T47D (cell line): ENCODE data around the gene URI1.
A peak's percentile ranks its signal among the peaks of the same experiment; 100 is the strongest.
"Not testable (repeated sequence)": the region's sequence is repeated elsewhere in the genome, so short reads cannot be mapped to it uniquely, and the experiment has no call there.

Experiments used
- DNase-seq, 2 experiments: peaks; one replicate each; pipeline versions ENCODE4 v3.0.0 to v3.0.0-alpha.2; 2011 to 2012; ENCODE audit warnings: low read depth in 1 of 2, low spot score in 1 of 2
- JUND ChIP-seq: IDR thresholded peaks from 2 replicates; pipeline ENCODE4 v1.6.1; 2012; ENCODE audit warnings: low read depth
- in situ Hi-C: cut with HindIII; loops from 2 replicates; pipeline ENCODE4 v1.10.0; 2016; ENCODE audit warnings: low sequenced_read_pairs, low pct_unique_long_range_greater_than_20kb

The URI1 gene, protein sequence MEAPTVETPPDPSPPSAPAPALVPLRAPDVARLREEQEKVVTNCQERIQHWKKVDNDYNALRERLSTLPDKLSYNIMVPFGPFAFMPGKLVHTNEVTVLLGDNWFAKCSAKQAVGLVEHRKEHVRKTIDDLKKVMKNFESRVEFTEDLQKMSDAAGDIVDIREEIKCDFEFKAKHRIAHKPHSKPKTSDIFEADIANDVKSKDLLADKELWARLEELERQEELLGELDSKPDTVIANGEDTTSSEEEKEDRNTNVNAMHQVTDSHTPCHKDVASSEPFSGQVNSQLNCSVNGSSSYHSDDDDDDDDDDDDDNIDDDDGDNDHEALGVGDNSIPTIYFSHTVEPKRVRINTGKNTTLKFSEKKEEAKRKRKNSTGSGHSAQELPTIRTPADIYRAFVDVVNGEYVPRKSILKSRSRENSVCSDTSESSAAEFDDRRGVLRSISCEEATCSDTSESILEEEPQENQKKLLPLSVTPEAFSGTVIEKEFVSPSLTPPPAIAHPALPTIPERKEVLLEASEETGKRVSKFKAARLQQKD

DNA sequence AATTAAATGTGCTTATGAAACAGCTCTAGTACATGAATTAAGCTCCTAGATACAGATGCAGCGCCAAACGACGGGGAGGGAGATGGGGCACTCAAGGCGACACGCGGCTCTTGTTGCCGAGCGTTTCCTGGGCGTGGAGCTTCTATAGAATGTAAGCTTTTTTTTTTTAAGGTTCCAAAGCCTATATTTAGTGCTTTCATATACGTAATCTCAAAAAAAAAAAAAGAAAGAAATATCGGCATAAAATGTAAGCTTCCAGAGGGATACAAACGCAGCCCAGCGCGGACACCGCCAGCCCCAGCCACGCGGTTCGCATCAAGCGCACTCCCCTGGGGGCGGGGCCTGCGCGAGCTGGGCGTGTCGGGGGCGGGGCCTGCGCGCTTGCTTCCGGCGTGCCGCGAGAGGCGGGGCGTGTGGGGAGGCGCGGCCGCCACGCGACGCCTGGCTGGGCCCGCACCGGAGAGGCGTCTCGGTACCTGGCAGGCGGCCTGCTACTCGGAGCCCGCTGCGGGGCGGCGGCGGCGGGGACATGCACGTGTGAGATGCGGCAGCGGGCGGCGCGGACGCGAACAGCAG is at the start of gene URI1:
Gene URI1 (plus strand): TSS at position 412 of the 576 bp plus-strand sequence. CDS start 309 bp downstream, outside the sequence.
- no peak for TF ChIP-seq JUND
- in situ Hi-C loops = no loop called here
- DNase-seq = peak; percentile 74 to 87

DNA sequence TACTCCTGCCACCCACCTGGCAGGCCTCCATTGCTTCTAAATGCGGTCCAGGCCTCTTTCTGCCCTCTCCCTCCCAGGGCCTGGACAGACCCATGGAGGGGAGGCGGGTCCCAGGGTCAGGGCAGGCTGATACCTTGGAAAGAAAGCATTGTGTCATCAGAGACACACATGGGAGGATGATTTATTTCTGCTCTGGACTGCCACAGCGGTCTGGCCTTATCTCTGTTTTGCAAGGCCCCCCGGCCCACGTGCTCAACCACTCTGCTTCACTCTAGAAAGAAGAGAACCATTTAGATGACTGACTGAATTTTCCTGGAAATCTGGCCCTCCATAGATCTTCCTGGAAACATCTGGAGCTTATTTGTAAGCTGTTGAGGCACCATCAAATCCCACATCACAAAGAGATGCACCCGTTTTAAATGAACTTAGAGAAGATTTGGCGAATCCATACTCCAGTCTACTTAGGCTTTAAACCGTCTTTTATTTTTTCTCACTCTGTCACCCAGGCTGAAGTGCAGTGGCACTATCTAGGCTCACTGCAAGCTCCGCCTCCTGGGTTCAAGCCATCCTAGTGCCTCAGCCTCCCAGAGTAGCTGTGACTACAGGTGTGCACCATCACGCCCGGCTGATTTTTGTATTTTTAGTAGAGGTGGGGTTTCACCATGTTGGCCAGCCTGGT is 48.3 kb upstream of the URI1 start:
- no peak for TF ChIP-seq JUND
- no peak for DNase-seq
- in situ Hi-C loops = no loop called here

DNA sequence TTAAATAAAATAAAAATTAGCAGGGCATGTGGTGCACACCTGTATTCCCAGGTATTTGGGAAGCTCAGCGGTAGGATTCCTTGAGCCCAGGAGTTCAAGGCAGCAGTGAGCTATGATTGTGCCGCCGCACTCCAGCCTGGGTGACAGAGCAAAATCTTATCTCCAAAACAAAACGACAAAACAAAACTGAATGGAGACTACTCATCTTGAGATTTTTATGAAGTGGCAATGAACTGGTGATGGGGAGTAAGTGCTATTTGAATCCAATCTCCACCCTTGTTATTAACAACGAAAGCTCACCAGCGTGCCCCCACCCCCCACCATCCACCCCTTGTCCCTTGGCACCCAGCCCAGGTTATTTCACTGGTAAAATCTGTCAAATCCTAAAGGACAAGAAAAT is 45.2 kb upstream of the URI1 start:
- no peak for DNase-seq
- no peak for TF ChIP-seq JUND
- in situ Hi-C loops = no loop called here

DNA sequence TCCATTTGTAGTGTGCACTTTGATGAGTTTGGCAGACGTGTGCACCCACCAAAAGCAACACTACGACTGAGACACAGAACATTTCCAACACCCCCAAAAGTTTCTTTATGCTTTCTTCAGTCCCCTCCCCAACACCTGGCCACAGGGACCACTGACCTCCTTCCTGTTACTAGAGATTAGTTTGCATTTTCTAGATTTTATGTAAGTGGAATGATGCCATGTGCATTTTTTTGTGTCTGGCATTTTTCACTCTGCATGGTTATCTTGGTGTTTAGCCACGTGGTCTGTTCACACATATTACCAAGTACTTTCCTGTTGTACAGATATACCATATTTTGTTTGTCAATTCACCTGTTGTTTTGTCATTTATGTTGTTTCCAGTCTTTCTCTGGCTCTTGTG is 44.6 kb upstream of the URI1 start:
- DNase-seq = no peak
- in situ Hi-C loops = no loop called here
- no peak for TF ChIP-seq JUND

DNA sequence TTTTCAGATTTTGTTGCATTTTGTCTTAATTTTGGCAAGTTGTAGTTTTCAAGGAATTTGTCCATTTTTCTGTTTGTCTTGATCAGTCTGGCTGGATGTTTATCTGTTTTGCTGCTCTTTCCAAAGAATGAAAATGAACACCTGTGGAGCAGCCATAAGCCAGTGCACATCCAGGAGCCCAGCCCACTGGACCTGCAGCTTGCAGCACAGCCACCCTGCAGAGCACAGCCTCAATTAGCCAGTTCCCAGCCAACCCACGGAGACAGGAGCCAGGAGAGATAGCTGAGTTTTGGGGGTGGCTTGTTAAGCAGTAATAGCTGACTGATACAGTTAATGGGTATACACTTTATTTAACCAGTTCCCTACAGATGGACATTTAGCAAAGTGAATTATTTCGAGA is 38.0 kb upstream of the URI1 start:
- no peak for DNase-seq
- TF ChIP-seq JUND = no peak
- in situ Hi-C loops = no loop called here

DNA sequence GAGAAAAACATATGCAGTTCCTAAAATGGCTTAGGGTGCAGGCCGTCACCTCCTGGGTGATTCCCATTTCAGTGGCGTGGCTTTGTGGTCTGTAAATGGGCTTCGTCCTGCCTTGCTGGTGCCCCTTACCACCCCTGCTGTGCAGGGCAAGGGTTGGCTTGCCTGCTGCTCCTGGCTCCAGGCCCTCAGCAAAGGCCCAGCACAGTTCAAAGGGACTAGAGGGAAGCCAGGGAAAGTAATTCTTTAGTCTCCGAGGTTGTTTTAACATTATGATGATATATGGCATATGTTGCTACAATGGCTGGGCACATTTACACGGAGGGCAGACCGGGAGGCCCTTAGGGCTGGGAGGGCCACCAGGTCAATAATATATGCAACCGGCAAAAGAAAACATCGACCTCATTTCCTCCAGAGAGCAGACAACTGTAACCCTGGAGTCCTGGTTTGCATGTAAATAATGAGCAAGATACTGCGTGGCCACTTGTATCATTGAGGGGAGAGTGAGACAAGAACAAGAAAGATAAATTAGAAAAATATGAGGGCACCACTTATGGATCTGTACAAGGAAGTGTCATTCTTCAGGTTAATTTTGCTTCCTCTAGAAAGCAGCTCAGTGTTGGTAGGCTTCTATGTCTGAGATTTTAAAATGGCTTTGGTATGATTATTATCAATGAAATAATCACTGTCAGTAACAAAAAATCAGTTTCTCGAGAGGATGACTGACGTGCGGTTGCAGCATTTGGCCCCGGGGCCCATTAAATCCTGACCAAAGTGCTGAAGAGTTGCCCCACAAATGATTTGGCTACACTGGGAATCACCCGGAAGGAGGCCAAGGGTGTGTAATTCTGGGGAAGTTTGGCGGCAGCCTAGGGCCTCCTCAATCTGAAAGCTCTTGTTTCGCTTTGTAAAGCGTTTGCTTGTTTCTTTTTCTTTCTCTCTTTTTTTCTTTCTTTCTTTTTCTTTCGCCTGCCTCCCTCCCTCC is 32.8 kb upstream of the URI1 start:
- no peak for DNase-seq
- in situ Hi-C loops = no loop called here
- TF ChIP-seq JUND = no peak

DNA sequence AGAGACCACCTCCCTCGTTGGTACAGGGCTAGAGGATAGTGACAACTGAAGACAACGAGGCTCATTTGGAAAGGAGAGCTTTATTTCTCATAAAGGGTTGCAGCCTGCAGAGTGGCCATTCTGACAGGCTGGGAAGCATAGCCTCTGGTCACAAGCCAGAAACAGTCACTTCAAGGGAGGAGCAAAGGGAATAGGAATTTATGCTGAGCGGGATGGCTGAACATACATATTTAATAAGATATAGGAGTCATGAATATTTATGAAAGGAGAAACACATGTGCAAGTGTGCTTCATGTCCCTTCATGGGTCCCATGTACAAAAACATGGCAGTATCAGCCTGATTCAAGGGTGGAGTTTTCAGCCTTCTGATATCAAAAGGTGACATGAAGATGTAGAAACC is 27.1 kb upstream of the URI1 start:
- no peak for TF ChIP-seq JUND
- no peak for DNase-seq
- in situ Hi-C loops = no loop called here

DNA sequence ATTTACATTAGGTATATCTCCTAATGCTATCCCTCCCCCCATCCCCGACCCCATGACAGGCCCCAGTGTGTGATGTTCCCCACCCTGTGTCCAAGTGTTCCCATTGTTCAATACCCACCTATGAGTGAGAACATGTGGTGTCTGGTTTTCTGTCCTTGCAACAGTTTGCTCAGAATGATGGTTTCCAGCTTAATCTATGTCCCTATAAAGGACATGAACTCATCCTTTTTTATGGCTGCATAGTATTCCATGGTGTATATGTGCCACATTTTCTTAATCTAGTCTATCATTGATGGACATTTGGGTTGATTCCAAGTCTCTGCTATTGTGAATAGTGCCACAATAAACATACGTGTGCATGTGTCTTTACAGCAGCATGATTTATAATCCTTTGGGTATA is 26.2 kb upstream of the URI1 start:
- in situ Hi-C loops, DNase-seq: not testable (repeated sequence)

DNA sequence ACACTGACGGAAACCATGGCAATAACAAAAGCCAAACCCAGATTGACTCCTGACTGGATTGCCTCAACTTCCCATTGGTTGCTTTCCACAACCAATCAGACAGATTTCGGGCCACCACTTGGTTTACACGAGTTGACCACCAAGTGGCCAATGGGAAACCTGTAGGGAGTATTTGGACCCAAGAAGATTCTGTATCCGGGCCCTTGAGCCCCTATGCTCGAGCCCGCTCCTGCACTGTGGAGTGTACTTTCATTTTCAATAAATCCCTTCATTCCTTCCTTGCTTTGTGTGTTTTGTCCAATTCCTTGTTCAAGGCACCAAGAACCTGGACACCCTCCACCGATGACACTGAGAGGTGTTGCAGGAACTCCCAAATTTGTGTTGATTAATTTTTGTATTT is 24.1 kb upstream of the URI1 start:
- no peak for DNase-seq
- TF ChIP-seq JUND = no peak
- in situ Hi-C loops = no loop called here

DNA sequence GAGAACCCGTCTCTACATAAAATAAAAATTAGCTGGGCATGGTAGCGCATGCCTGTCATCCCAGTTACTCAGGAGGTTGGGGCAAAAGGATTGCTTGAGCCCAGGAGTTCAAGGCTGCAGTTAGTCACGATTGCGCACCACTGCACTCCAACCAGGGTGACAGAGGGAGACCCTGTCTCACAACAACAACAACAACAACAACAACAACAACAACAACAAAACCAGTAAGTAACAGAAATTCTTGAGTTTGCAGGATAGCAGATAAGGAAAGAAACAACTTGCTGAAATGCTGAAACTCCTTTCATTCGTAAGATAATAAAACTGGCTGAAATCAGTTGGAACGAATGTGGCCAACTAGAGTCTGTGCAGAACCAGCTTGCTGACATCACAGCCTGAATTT is 23.1 kb upstream of the URI1 start:
- in situ Hi-C loops = no loop called here
- no peak for DNase-seq
- no peak for TF ChIP-seq JUND

DNA sequence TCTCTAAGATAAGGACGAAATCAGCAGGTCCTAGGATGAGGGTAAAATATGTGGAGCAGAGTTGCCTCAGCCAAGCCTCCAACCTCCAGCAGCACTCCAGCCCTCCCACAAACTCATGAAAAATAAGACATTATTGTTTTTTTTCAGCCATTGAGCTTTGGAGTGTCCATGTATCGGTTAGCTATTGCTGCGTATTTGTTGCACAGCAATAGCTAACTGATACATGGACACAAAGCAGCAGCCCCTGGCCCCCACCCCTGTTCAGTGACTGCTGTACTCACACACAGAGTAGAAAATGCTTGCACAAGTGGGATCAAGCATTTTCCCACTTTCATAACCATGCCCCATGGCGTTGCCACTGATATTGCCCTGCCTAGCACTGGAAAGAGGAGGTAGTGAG is 19.1 kb upstream of the URI1 start:
- no peak for DNase-seq
- no peak for TF ChIP-seq JUND
- in situ Hi-C loops = no loop called here

DNA sequence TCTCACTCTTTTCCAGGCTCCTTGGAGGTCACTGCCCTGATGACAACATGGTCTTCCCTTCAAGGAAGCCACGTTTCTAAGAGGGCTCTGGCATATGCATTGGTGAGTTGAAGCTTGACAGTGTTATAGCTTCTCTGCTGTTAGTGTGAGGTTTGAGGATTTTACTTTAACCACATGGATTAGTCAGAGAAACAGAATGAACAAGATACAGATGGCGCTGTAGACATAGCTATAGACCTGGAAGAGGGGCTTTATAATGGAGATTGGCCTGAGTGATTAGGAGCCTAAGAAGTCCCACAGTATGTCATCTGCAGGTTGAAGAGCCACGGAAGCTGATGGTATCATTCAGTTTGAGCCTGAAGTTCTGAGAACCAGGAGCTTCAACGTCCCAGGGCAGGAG is 18.4 kb upstream of the URI1 start:
- no peak for TF ChIP-seq JUND
- DNase-seq = no peak
- in situ Hi-C loops = no loop called here
